K562 (cell line): ENCODE measurements around the gene ITGAD. TPM values are rescaled to one million over a fixed set of nuclear protein-coding genes. Genes with fewer than 3 reads are reported as not detected.

ENCODE experiments used
- BRCA1 ChIP-seq, 2 experiments: fragments of 450-650 bp in 1 of 2; sonication (generic) in 1 of 2; formaldehyde crosslinking in 1 of 2; IDR thresholded peaks; 2 replicates each; pipeline versions ENCODE4 v1.5.0 to v1.6.1; 2017 to 2020; ENCODE audit warnings: mild to moderate bottlenecking in 1 of 2, missing genetic modification reagents in 1 of 2
- CBFA2T3 ChIP-seq: fragments of 450-650 bp; IDR thresholded peaks from 2 replicates; pipeline ENCODE4 v1.6.1; 2017
- E2F1 ChIP-seq: sonication (generic); formaldehyde crosslinking; IDR thresholded peaks from 2 replicates; pipeline ENCODE4 v1.8.1; 2023; ENCODE audit warnings: mild to moderate bottlenecking, missing genetic modification reagents, moderate library complexity
- E2F4 ChIP-seq: sonication (generic); formaldehyde crosslinking; IDR thresholded peaks from 2 replicates; pipeline ENCODE4 v1.8.0; 2022; ENCODE audit warnings: mild to moderate bottlenecking, low read depth, missing genetic modification reagents
- FOXJ2 ChIP-seq: fragments of 200-800 bp; sonication (Bioruptor generic); IDR thresholded peaks from 2 replicates; pipeline ENCODE4 v1.6.1; 2016; ENCODE audit warnings: missing genetic modification characterization, missing compliant biosample characterization
- HBP1 ChIP-seq: fragments of 450-650 bp; formaldehyde crosslinking; IDR thresholded peaks from 2 replicates; pipeline ENCODE4 v1.4.0; 2022; ENCODE audit warnings: missing genetic modification characterization
- JUND ChIP-seq, 2 experiments: IDR thresholded peaks; 2 replicates in 1 of 2; 3 replicates in 1 of 2; pipeline ENCODE4 v1.6.1; 2011; ENCODE audit warnings: borderline replicate concordance in 2 of 2, low read depth in 2 of 2, low read length in 2 of 2, improper control_type of control experiment in 1 of 2, missing biosample characterization in 1 of 2, missing genetic modification characterization in 1 of 2, missing genetic modification reagents in 1 of 2
- LEF1 ChIP-seq: fragments of 450-650 bp; IDR thresholded peaks from 2 replicates; pipeline ENCODE4 v1.6.1; 2016; ENCODE audit warnings: mild to moderate bottlenecking
- MEF2D ChIP-seq: conservative IDR thresholded peaks from 2 replicates; pipeline ENCODE4 v1.6.1; 2016; ENCODE audit warnings: low read depth, missing genetic modification characterization, missing compliant biosample characterization
- MLX ChIP-seq, 2 experiments: fragments of 450-650 bp in 1 of 2; sonication (generic) in 1 of 2; formaldehyde crosslinking; conservative IDR thresholded peaks; 2 replicates each; pipeline versions ENCODE4 v1.4.0 to v1.8.1; 2020 to 2022; ENCODE audit warnings: mild to moderate bottlenecking in 1 of 2, missing genetic modification reagents in 1 of 2
- PCBP2 ChIP-seq: fragments of 200-400 bp; formaldehyde crosslinking; IDR thresholded peaks from 2 replicates; pipeline ENCODE4 v1.6.1; 2018; ENCODE audit warnings: low read length, low read depth, mild to moderate bottlenecking, moderate library complexity; ENCODE audit not compliant: poor library complexity, severe bottlenecking
- PKNOX1 ChIP-seq: fragments of 450-650 bp; IDR thresholded peaks from 2 replicates; pipeline ENCODE4 v1.6.1; 2016
- PRDM10 ChIP-seq: fragments of 450-650 bp; IDR thresholded peaks from 2 replicates; pipeline ENCODE4 v1.6.1; 2018; ENCODE audit not compliant: partially characterized antibody
- RAD21 ChIP-seq, 2 experiments: fragments of 250-450 bp in 1 of 2; fragments of 450-650 bp in 1 of 2; sonication (Bioruptor Pico) in 1 of 2; formaldehyde crosslinking in 1 of 2; IDR thresholded peaks in 1 of 2; conservative IDR thresholded peaks in 1 of 2; 2 replicates each; pipeline versions ENCODE4 v1.4.0 to v1.8.0; 2020 to 2022; ENCODE audit warnings: mild to moderate bottlenecking in 2 of 2, moderate library complexity in 1 of 2
- SMC3 ChIP-seq: conservative IDR thresholded peaks from 2 replicates; pipeline ENCODE4 v1.6.1; 2011; ENCODE audit warnings: low read depth, low read length, improper control_type of control experiment; ENCODE audit not compliant: insufficient read depth
- TSC22D4 ChIP-seq: fragments of 450-650 bp; IDR thresholded peaks from 2 replicates; pipeline ENCODE4 v1.6.1; 2016; ENCODE audit warnings: missing genetic modification characterization, missing biosample characterization, control low read depth
- ZNF232 ChIP-seq: sonication (generic); formaldehyde crosslinking; IDR thresholded peaks from 2 replicates; pipeline ENCODE4 v1.8.0; 2022; ENCODE audit warnings: mild to moderate bottlenecking, missing genetic modification reagents
- polyA plus RNA-seq, 8 experiments: library from polyadenylated mRNA; depleted of rRNA in 4 of 8; stranded (reverse) in 5 of 8; unstranded in 3 of 8; fragments of >200 nt; fragmentation: Nextera tagmentation in 2 of 8; fragmentation: Illumina TruSeq in 1 of 8; extraction: Ambion mirVana in 2 of 8; extraction: Trizol in 1 of 8; gene quantifications; 2 replicates each; pipeline versions ENCODE4 v1.2.1 to v1.2.3, GENCODE V29; 2011 to 2014; ENCODE audit warnings: inconsistent platforms in 1 of 8, missing spikeins in 1 of 8
- total RNA-seq, 7 experiments: library from RNA; depleted of rRNA in 6 of 7; stranded (reverse); fragments of >200 nt in 6 of 7; fragmentation: Illumina TruSeq in 2 of 7; extraction: Trizol in 2 of 7; gene quantifications; 2 replicates each; pipeline versions ENCODE4 v1.2.1 to v1.2.3, GENCODE V29; 2011 to 2021; ENCODE audit warnings: low replicate concordance in 1 of 7

Gene ITGAD
- total and polyA plus RNA-seq, 9 of the 15 experiments (the other 6 are each of a cell fraction or from before 2014, with no cell fraction given), result not detected

GRCh38 chr16:31474173-31474714 is 81.1 kb downstream of the ITGAD start (continued):
- TF ChIP-seq HBP1 (CRISPR knock-in tag), result no peak
- peak; percentile 40; the same call in 1 of the 2 replicates for TF ChIP-seq JUND (IDR thresholded peaks at IDR 0.05; ENCODE audit: borderline replicate concordance, low read depth, low read length)
- TF ChIP-seq JUND (tag; IDR thresholded peaks at IDR 0.05; ENCODE audit: borderline replicate concordance, low read depth, low read length), result no peak
- no peak for TF ChIP-seq E2F4 (CRISPR knock-in tag)
- TF ChIP-seq PCBP2, result no peak
- no peak for TF ChIP-seq MLX (CRISPR knock-in tag; conservative IDR thresholded peaks at IDR 0.05)
- TF ChIP-seq CBFA2T3, result peak; percentile 46
- TF ChIP-seq ZNF232, result no peak
- no peak for TF ChIP-seq FOXJ2 (tag)
- no peak for TF ChIP-seq BRCA1 (IDR thresholded peaks at IDR 0.05)
- TF ChIP-seq BRCA1 (CRISPR knock-in tag; IDR thresholded peaks at IDR 0.05), result no peak
- TF ChIP-seq PKNOX1, result 0 out of 2 replicates have a peak, but pooled peaks have one; percentile 12
- TF ChIP-seq SMC3, result 0 out of 2 replicates have a peak, but pooled peaks have one; percentile 10
- no peak for TF ChIP-seq LEF1
- TF ChIP-seq RAD21 (CRISPR knock-in tag; conservative IDR thresholded peaks at IDR 0.05 in 1 of 2, IDR thresholded peaks at IDR 0.05 in 1 of 2), result peak in 1 of 2 experiments; percentile 24; a peak in 2 of 4 replicates
- TF ChIP-seq E2F1 (CRISPR knock-in tag), result no peak
- no peak for TF ChIP-seq MEF2D (tag)
- TF ChIP-seq TSC22D4 (tag), result no peak
- TF ChIP-seq PRDM10, result no peak
